Esophagus squamous epithelium (tissue), 5 donors: ENCODE measurements around the gene P4HB. TPM values are rescaled to one million over a fixed set of nuclear protein-coding genes. Genes with fewer than 3 reads are reported as not detected.

Experiments used
- DNase-seq: peaks from one replicate; lab custom pipeline; 2025; lab: John Stamatoyannopoulos, UW
- H3K27ac ChIP-seq, 4 donors: fragments of 200-600 bp; sonication (generic); one replicate each; pipeline ENCODE4 v1.5.1; 2016 to 2019; ENCODE audit warnings: mild to moderate bottlenecking in 1 of 4
- H3K27me3 ChIP-seq, 4 donors: fragments of 200-600 bp; sonication (generic); 1 replicate in 3 of 4; 2 replicates in 1 of 4; pipeline versions ENCODE4 v1.5.1 to v1.6.0; 2017 to 2021; ENCODE audit warnings: antibody characterized with exemption in 1 of 4
- H3K36me3 ChIP-seq, 3 donors: fragments of 200-600 bp; sonication (generic); one replicate each; pipeline ENCODE4 v1.5.1; 2016 to 2019
- H3K4me1 ChIP-seq, 3 donors: fragments of 200-600 bp; sonication (generic); one replicate each; pipeline ENCODE4 v1.5.1; 2017 to 2019
- H3K4me3 ChIP-seq, 4 donors: fragments of 200-600 bp; sonication (generic); 1 replicate in 3 of 4; 2 replicates in 1 of 4; pipeline ENCODE4 v1.5.1; 2016 to 2019; ENCODE audit warnings: mild to moderate bottlenecking in 2 of 4, moderate library complexity in 1 of 4
- H3K9me3 ChIP-seq, 3 donors: fragments of 200-600 bp; sonication (generic); one replicate each; pipeline ENCODE4 v1.5.1; 2016 to 2019
- CTCF ChIP-seq, 6 experiments: fragments of 450-650 bp in 4 of 6; fragments of 200-600 bp in 2 of 6; sonication (generic) in 2 of 6; IDR thresholded peaks; one replicate each; pipeline ENCODE4 v1.5.1; 2016 to 2019; ENCODE audit warnings: antibody characterized with exemption in 6 of 6, mild to moderate bottlenecking in 4 of 6, moderate library complexity in 4 of 6
- POLR2A ChIP-seq, 4 donors: fragments of 450-650 bp; IDR thresholded peaks; one replicate each; pipeline ENCODE4 v1.6.1; 2017; ENCODE audit warnings: antibody characterized with exemption in 4 of 4, mild to moderate bottlenecking in 4 of 4, moderate library complexity in 3 of 4
- WGBS, 2 donors: methylation state at CpG; one replicate each; pipeline ENCODE4 v1.1.5; 2018; 5-methylcytosine and 5-hydroxymethylcytosine counted together
- intact Hi-C: fragments of 100-400 bp; cut with DNase I; formaldehyde crosslinking; loops from one replicate; pipeline ENCODE4 v1.15.0; 2022
- total RNA-seq, 4 donors: library from RNA; depleted of rRNA; stranded (reverse); fragments of >200 nt; gene quantifications; one replicate each; pipeline ENCODE4 v1.1.0, GENCODE V29; 2016
- donor health status: DM: yes; HTN: yes; CAD: no.

The P4HB gene
- total RNA-seq, 4 donors from 2014 or later: 459 to 2,191 (median 1,569) TPM

GRCh38 chr17:81846743-81847689 lies 13.3 kb downstream of the P4HB start:
- 83 to 89% methylated on average over 14 to 16 of the region's 24 CpGs for WGBS, 2 donors
- Histone ChIP-seq H3K27me3 (no peaks in the 10 kb centered on the region), H3K9me3 (no peaks in the 10 kb centered on the region), H3K36me3 (peaks cover 61 to 99% (median 84%) of the 10 kb centered on the region in 3 donors), H3K4me1 (peaks cover 8 to 24% (median 11%) of the 10 kb centered on the region in 3 donors), H3K4me3 (no peak overlapping the region), H3K27ac (peak overlapping the region in 3 of 4 donors; percentile 13 to 29 (median 21))
- intact Hi-C loops: no loop called here
- DNase-seq: no peak
- TF ChIP-seq CTCF (IDR thresholded peaks at IDR 0.05): no peak

- Histone ChIP-seq H3K4me3 (no peak overlapping the region), H3K27me3 (no peaks in the 10 kb centered on the region), H3K27ac (peak overlapping the region in 1 of 4 donors; percentile 21), H3K36me3 (peaks cover 52 to 90% (median 75%) of the 10 kb centered on the region in 3 donors), H3K9me3 (no peaks in the 10 kb centered on the region), H3K4me1 (peaks cover 15 to 33% (median 17%) of the 10 kb centered on the region in 3 donors)
- DNase-seq: no peak
- 86% methylated on average over 3 to 15 of the region's 38 CpGs for WGBS, 2 donors
- TF ChIP-seq POLR2A (IDR thresholded peaks at IDR 0.05) (no peak), CTCF (IDR thresholded peaks at IDR 0.05) (no peak)
- intact Hi-C loops: no loop called here
Observed at GRCh38 chr17:81845881-81846742, 14.2 kb downstream of the P4HB start.

GRCh38 chr17:81845361-81845760 lies 15.0 kb downstream of the P4HB start:
- Histone ChIP-seq H3K36me3 (peaks cover 52 to 82% (median 68%) of the 10 kb centered on the region in 3 donors), H3K4me1 (peaks cover 18 to 40% (median 19%) of the 10 kb centered on the region in 3 donors), H3K4me3 (no peak overlapping the region), H3K9me3 (no peaks in the 10 kb centered on the region), H3K27me3 (no peaks in the 10 kb centered on the region), H3K27ac (no peak overlapping the region)
- no peak for TF ChIP-seq POLR2A (IDR thresholded peaks at IDR 0.05)
- TF ChIP-seq CTCF (IDR thresholded peaks at IDR 0.05): no peak
- intact Hi-C loops: no loop called here
- WGBS, 2 donors: no CpG with 5 or more reads among the region's 13 CpGs
- no peak for DNase-seq

GRCh38 chr17:81844887-81845286 lies 15.4 kb downstream of the P4HB start:
- H3K27me3 ChIP-seq: no peaks in the 10 kb centered on the region
- no peak for TF ChIP-seq POLR2A (IDR thresholded peaks at IDR 0.05)
- intact Hi-C loops: no loop called here
- no peak overlapping the region for H3K4me3 ChIP-seq
- no peak for DNase-seq
- no peaks in the 10 kb centered on the region for H3K9me3 ChIP-seq
- H3K4me1 ChIP-seq: peaks cover 18 to 45% (median 19%) of the 10 kb centered on the region in 3 donors
- 80 to 90% methylated on average over 1 to 2 of the region's 13 CpGs for WGBS, 2 donors
- H3K27ac ChIP-seq: no peak overlapping the region
- H3K36me3 ChIP-seq: peaks cover 52 to 77% (median 64%) of the 10 kb centered on the region in 3 donors

- no peak for TF ChIP-seq CTCF (IDR thresholded peaks at IDR 0.05)
- TF ChIP-seq POLR2A (IDR thresholded peaks at IDR 0.05): no peak
- 74 to 80% methylated on average over 2 to 3 of the region's 14 CpGs for WGBS, 2 donors
- DNase-seq: no peak
- H3K4me1 ChIP-seq: peaks cover 19 to 50% (median 21%) of the 10 kb centered on the region in 3 donors
- H3K4me3 ChIP-seq: no peak overlapping the region
- H3K27ac ChIP-seq: peak overlapping the region in 3 of 4 donors; percentile 3 to 92 (median 21)
- H3K27me3 ChIP-seq: no peaks in the 10 kb centered on the region
- peaks cover 52 to 72% (median 64%) of the 10 kb centered on the region in 3 donors for H3K36me3 ChIP-seq
- intact Hi-C loops: no loop called here
- no peaks in the 10 kb centered on the region for H3K9me3 ChIP-seq
Observed at GRCh38 chr17:81844327-81844851, 15.9 kb downstream of the P4HB start.
